Activated CD8-positive, alpha-beta memory T cell treated with anti-CD3 and anti-CD28 coated beads for 4 hours (primary cell): ENCODE measurements around the gene BARHL1.

Source experiments
- DNase-seq, 2 donors: peaks; one replicate each; pipeline ENCODE4 v3.0.0-alpha.2; 2020; ENCODE audit warnings: low read depth in 2 of 2

BARHL1 gene

GRCh38 chr9:132586830-132587591, 4.6 kb downstream of the BARHL1 start:
- DNase-seq, result no peak

GRCh38 chr9:132587592-132587955, 5.2 kb downstream of the BARHL1 start:
- DNase-seq, result no peak

DNA sequence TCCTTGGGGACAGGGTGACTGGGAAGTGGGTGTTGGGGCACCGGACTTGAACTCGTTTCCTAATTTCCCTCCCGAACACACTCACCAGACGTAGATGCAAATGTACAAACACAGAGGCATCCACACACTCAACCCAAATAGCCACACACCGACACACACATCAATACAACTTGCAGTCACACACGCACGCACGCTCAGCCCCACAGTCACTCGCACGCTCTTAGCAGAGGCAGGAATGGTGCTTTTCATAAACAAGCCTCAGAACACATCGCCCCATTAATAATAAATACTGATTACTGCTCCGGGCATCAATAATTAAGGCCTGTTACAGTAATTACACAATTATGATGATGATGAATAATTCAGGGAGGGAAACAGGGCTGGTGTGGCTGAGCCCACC, 5.7 kb downstream of the BARHL1 start:
- no peak for DNase-seq

- no peak for DNase-seq
Observed at GRCh38 chr9:132588501-132589147, 6.2 kb downstream of the BARHL1 start.

DNA sequence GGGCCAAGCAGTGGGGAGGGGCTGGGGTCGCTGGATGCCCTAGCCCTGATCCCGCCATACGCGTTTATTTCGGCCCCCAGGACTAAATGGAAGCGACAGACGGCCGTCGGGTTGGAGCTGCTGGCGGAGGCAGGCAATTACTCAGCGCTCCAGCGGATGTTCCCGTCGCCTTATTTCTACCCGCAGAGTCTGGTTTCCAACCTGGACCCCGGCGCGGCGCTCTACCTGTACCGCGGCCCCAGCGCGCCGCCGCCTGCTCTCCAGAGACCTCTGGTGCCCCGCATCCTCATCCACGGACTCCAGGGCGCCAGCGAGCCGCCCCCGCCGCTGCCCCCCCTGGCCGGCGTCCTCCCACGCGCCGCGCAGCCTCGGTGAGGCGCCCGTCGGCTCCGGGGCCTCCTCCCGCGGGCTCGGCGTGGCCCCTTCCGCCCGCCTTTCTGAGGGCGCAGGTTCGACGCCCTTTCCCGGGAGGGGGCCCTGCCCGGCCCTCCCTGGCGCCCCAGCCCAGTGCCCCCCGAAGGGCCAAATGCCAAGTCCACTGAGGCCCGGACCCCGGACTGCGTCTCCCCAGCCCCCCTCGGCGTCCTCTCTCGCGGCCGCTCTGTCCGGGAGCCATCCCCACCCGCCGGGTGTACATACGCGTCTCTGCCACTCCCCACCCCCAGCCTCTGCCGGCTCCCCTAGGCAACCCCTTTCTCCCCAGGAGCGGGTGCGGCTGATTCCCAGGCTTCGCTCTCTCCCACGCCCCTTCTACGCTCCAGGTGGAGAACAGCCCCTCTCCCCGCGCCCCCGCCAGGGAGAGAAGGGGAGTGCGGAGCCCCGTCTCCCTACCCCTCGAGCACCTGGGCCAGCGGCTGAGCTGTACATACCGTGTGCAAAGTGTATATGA, 7.0 kb downstream of the BARHL1 start:
- DNase-seq, result no peak

DNA sequence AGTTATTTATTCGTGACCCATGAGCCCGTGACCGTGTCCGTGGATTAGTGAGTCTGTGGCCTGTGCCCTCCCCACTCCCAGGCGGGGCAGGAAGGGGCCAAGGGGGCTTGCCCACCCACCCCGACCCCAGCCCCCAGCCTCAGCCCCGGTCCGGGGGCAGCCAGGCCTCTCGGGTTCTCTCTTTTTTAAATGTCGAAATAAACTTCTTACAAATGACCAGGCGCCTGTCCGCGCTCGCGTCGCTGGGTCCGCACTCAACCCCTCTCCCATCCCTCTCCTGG, 7.6 kb downstream of the BARHL1 start:
- DNase-seq, result no peak

GRCh38 chr9:132590318-132591182, 8.1 kb downstream of the BARHL1 start:
- DNase-seq, result no peak

GRCh38 chr9:132591244-132591643, 8.8 kb downstream of the BARHL1 start:
- no peak for DNase-seq

DNA sequence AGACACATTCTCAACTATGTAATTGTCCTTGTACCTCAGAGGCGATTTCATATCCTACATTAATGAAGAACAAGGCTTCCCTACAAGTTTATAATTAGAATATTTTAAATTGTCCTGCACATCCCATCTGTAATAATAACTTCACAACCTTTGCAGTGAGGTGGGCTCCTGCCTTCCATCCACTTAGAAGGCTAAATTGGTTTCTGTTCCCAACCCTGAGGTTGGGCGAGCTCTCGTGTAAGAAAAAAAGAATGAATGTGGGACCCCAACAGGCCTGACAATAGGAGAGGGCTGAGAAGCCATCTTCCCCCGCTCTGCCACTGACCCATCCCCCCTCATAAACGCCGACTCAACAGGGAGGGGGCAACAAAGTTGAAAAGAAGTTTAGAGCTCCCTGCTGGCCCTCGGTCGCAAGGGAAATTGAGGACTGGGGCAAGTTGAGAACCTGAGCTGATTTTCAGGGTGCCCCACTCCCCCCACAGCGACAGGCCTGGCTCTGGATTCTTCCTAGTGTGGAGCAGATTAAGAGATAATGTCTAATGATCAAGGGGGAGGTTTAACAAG, 9.4 kb downstream of the BARHL1 start:
- no peak for DNase-seq

DNA sequence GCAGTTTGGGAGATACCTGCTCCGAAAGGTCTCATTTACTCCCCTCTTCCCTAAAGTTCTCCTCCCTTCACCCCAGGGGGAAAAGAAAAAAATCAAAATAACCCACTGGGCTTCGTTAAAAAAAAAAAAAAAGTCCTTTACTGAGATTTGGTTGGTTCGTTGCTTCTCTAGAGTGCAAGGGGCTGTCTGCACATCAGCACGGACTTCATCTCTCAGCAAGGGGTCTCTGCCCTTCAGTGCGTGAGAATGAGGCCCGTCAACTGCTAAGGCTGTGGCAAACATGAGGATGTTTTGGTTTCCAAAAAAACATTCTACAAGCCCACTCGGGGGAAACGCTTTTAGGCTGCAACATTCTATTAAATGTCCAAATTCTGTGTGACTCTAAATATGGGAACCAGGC, 10.0 kb downstream of the BARHL1 start:
- DNase-seq, result no peak

DNA sequence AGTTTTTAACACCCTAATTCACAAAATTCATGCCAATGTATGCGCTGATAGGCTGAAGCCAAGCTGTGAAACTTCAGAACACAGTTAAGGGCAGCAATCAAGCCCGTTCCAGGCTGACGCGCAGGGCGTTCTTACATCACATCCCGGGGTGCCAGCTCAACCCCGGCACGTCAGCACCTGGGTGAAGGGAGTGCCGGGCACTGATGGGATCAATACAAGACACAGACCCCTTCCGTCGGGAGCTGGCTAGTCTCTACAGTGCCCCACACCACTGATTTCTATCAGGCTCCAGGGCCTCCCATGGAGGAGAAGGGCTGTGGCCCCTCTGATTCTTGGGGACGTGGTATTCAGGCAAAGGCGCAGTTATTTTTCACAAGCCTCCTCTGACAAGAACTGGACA, 12.0 kb downstream of the BARHL1 start:
- no peak for DNase-seq

GRCh38 chr9:132595319-132595718, 12.9 kb downstream of the BARHL1 start:
- DNase-seq, result no peak

- DNase-seq, result no peak
Observed at GRCh38 chr9:132596200-132596599, 13.8 kb downstream of the BARHL1 start.

DNA sequence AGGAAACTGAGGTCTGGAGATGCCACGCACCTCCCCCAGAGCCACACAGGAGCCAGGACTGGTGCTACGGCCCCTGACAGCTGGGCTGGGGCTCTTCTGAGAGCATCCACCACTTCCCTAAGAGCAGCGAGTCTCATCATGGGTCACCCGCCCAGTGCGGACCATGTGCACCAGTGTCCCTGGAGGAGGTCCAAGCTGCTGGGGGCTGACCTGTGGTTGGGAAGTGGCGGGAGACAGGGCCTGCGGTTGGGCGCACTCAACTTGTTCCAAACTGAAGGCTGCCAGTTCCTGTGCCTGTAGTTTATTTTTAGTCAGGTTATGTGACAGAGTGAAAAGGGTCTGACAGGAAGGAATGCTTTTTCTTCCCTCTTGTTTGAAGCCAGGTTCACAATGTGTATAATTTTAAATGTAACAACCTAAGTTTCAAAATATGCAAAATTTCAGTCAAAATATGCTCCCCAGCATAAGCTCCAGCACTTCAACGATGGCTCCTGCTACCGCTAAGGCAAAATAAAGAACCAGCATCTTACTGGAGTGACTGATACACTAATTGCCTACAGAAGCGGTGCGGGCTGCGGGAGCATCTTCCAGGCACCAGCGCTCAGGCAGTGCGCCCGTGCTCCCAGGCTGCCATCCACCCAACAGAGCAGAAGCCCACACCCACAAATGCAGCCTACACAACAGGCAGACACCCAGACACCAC, 14.8 kb downstream of the BARHL1 start:
- no peak for DNase-seq

DNA sequence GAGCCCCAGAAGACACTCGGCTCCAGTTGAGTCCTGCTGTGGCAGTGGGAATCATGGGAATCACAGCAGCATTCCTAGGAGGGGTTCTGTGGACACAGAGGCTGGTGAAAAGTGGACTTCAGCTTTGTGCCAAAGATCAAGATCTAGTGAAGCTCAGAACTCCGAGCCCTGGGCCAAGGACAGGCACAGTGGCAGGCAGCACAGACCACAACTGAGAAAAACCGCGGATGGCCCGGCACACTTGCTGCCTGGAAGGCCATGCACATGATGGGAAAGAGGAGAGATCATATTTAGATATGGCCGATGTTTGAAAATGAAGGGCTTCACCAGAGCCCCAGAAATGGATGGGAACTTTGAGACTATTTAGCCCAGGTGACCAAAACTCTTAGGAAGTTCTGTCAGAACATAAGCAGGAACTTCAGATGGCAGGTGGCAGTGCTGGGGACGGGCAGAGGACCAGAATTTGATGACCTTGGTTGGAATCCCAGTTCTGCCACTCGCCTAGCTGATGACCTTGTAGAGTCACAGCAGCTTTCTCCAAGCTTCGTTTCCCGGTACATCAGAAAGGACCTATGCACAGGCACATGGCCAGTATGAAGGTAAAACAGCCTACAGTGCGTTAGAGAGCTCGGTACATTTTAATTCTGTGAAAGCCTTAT, 18.0 kb downstream of the BARHL1 start:
- DNase-seq, result no peak

DNA sequence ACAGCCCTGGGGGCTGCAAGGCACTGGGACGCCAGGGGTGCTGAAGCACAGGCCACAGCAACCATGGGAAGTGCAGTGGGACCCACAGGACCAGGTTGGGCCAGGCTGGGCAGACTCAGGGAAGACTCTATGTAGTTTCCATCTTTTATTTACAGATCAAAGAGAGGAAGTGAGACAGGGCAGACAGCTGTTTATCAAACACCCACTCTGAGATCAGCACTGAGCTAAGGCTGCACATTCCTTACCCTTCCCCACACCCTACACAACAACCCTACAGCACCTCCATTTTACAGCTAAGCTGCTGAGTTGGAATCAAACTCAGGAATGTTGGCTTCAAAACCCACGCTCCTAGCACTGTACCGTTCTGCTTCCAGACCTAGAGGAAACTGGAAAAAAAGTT, 19.8 kb downstream of the BARHL1 start:
- DNase-seq, result no peak

GRCh38 chr9:132605387-132605786, 23.0 kb downstream of the BARHL1 start:
- DNase-seq, result no peak

DNA sequence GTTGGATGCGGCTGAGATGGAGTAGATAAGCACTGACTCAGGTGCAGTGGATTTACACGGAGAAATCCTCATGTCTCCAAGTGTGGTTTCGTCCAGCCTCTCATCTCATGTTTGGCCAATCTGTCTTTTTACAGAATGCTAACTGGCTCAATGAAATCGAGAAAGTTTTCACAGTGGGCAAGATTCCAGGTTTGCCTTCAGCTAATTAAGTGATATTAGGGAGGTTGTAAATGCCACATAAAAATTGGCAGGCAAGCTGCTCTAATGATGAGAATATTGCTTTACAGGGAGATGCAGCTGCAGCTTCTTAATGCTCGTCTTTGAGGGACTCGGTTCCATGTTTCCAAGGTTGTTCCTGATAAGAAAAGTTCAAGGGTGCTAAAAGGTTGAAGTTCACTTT, 23.7 kb downstream of the BARHL1 start:
- no peak for DNase-seq

DNA sequence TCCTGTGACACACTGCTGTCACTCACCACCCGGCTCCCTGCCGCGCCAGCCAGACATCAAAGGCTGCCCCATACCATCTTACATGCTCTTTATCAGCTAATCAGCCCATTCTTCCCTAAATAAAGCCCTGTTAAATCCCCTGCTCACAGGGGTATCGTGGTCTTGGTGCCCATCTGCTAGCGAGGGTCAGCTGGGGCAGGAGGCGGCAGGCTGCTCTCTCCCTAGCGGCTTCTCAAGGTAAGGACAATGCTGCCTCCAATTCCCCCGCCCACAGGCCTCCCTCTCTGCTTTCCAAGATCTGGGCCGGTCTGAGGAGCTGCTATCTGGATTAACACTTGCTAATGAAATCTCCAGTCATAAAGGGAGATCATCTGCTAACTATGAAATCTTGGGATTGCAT, 26.8 kb downstream of the BARHL1 start:
- DNase-seq, result no peak

DNA sequence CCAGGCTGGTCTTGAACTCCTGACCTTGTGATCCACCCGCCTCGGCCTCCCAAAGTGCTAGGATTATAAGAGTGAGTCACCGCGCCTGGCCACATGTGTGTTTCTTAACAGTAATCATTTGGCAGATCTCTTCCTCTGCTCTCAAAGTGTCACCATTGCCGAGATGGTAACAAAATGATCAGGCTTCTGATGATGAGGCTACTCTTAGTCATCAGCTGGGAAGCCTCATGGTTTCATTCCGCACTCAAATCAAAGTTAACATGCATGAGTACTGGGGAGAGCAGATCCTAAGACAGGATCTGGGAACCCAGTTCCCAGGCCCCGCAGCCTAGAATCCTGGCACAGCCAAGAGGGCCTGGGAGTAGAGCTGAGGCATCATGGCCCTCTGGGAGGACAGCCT, 27.4 kb downstream of the BARHL1 start:
- no peak for DNase-seq
